DND-41 (cell line): Measurements from ENCODE around the gene LIX1.

Source experiments
- CTCF ChIP-seq: IDR thresholded peaks from 2 replicates; pipeline ENCODE4 v1.5.1; 2012; ENCODE audit warnings: borderline replicate concordance, low read length, moderate library complexity, mild to moderate bottlenecking; ENCODE audit not compliant: poor library complexity, severe bottlenecking; ENCODE audit errors: extremely low read depth
- EZH2 ChIP-seq: IDR thresholded peaks from 3 replicates; pipeline ENCODE4 v1.6.1; 2012; ENCODE audit warnings: borderline replicate concordance, low read depth, mild to moderate bottlenecking, moderate library complexity, low read length, inconsistent platforms; ENCODE audit not compliant: severe bottlenecking

- TF ChIP-seq CTCF: peak; percentile 73
- no peak for TF ChIP-seq EZH2
Measured at GRCh38 chr5:97163360-97163764, 21.0 kb upstream of the LIX1 start.
